Measurements from ENCODE around the gene RASGRP3. TPM values are rescaled to one million over a fixed set of nuclear protein-coding genes. Genes with fewer than 3 reads are reported as not detected.

RASGRP3 gene
- total RNA-seq, 1 experiment from 2014 or later = 0.72 TPM

DNA sequence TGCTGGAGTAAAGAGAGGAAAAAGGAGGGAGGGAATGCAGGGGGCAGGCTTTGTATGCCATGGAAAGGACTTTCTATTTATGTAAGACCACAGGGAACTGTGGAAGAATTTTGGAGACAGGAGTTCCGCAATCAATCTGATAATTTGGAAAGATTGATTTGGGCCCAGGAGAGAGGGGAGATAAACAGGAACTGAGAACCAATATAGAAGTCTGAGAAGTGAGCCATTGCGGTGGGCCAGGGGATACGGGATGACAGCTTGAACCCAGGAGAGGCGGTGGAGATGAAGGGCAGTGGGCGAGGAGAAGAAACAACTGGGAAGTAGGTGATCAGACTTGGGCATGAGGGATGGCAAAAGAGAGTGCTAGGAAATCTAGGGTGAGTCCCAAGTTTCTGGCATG is 23.7 kb downstream of the RASGRP3 start:
- Histone ChIP-seq H3K27ac (no peak overlapping the region), H2AFZ (no peak overlapping the region), H3K4me1 (replicated peaks; ENCODE audit: insufficient read depth) (no peaks in the 10 kb centered on the region), H4K20me1 (ENCODE audit: insufficient read depth) (no peaks in the 10 kb centered on the region), H3F3A (ENCODE audit: insufficient read depth, low read depth) (no peaks in the 10 kb centered on the region), H3K36me3 (ENCODE audit: low read depth) (no peaks in the 10 kb centered on the region), H3K4me3 (no peak overlapping the region), H3K4me2 (no peak overlapping the region), H3K27me3 (ENCODE audit: insufficient read depth, low read depth) (0 out of 2 replicates have a peak, but pooled peaks cover 3% of the 10 kb centered on the region), H3K9me2 (ENCODE audit: insufficient read depth) (no peaks in the 10 kb centered on the region), H3K79me2 (ENCODE audit: low read depth) (no peaks in the 10 kb centered on the region), H3K9me3 (ENCODE audit: insufficient read depth, low read depth) (no peaks in the 10 kb centered on the region; the same call in 1 of the 2 replicates)
- no TSS peak for BruUV-seq (replicated peaks)
- CTCF ChIA-PET = no interaction called here
- DNase-seq = no peak
- POLR2A ChIA-PET (ENCODE audit: unreplicated experiment) = no interaction called here
- TF ChIP-seq CTCF (conservative IDR thresholded peaks at IDR 0.05) (no peak), EZH2 (IDR thresholded peaks at IDR 0.05; ENCODE audit: low read depth) (no peak)
- intact Hi-C loops (cut with micrococcal nuclease; ENCODE audit: unreplicated experiment) = no loop called here

GRCh38 chr2:33502025-33502424 is 25.6 kb downstream of the RASGRP3 start:
- H3K9me2 ChIP-seq (ENCODE audit: insufficient read depth) = no peaks in the 10 kb centered on the region
- no peaks in the 10 kb centered on the region for H4K20me1 ChIP-seq (ENCODE audit: insufficient read depth)
- no peaks in the 10 kb centered on the region; the same call in 1 of the 2 replicates for H3K9me3 ChIP-seq (ENCODE audit: insufficient read depth, low read depth)
- H3K4me2 ChIP-seq = no peak overlapping the region
- H3F3A ChIP-seq (ENCODE audit: insufficient read depth, low read depth) = no peaks in the 10 kb centered on the region
- no peaks in the 10 kb centered on the region for H3K4me1 ChIP-seq (replicated peaks; ENCODE audit: insufficient read depth)
- H2AFZ ChIP-seq = no peak overlapping the region
- intact Hi-C loops (cut with micrococcal nuclease; ENCODE audit: unreplicated experiment) = no loop called here
- TF ChIP-seq EZH2 (IDR thresholded peaks at IDR 0.05; ENCODE audit: low read depth) = no peak
- TF ChIP-seq CTCF (conservative IDR thresholded peaks at IDR 0.05) = no peak
- BruUV-seq (replicated peaks) = no TSS peak
- H3K27ac ChIP-seq = no peak overlapping the region
- no peaks in the 10 kb centered on the region for H3K36me3 ChIP-seq (ENCODE audit: low read depth)
- H3K4me3 ChIP-seq = no peak overlapping the region
- H3K79me2 ChIP-seq (ENCODE audit: low read depth) = no peaks in the 10 kb centered on the region
- 0 out of 2 replicates have a peak, but pooled peaks cover 3% of the 10 kb centered on the region for H3K27me3 ChIP-seq (ENCODE audit: insufficient read depth, low read depth)
- POLR2A ChIA-PET (ENCODE audit: unreplicated experiment) = no interaction called here
- CTCF ChIA-PET = no interaction called here
- DNase-seq = no peak

DNA sequence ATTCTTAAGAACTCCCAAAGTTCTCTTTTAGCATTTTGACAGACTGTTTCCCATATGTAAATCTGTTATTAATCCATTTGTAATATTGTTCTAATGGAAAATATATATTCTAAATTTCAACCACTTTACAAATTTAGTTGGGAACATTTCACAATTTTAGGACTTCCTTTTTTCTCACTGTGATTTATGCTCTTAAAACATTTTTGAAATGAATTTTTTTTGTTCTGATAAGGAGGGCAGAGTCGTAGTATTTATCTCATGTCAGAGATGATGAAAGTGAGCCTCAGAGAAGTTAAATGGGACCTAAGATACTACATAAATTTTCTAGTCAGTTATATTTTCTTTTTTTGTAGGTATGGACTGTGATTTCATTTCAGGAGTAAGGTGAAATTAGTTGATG is 26.6 kb downstream of the RASGRP3 start:
- no peaks in the 10 kb centered on the region for H3K36me3 ChIP-seq (ENCODE audit: low read depth)
- no peaks in the 10 kb centered on the region for H3K9me2 ChIP-seq (ENCODE audit: insufficient read depth)
- CTCF ChIA-PET = no interaction called here
- H3K4me1 ChIP-seq (replicated peaks; ENCODE audit: insufficient read depth) = no peaks in the 10 kb centered on the region
- intact Hi-C loops (cut with micrococcal nuclease; ENCODE audit: unreplicated experiment) = no loop called here
- BruUV-seq (replicated peaks) = no TSS peak
- TF ChIP-seq CTCF (conservative IDR thresholded peaks at IDR 0.05) (no peak), EZH2 (IDR thresholded peaks at IDR 0.05; ENCODE audit: low read depth) (no peak)
- no peaks in the 10 kb centered on the region for H3K79me2 ChIP-seq (ENCODE audit: low read depth)
- H2AFZ ChIP-seq = no peak overlapping the region
- H3F3A ChIP-seq (ENCODE audit: insufficient read depth, low read depth) = no peaks in the 10 kb centered on the region
- POLR2A ChIA-PET (ENCODE audit: unreplicated experiment) = no interaction called here
- no peaks in the 10 kb centered on the region for H4K20me1 ChIP-seq (ENCODE audit: insufficient read depth)
- H3K27ac ChIP-seq = no peak overlapping the region
- 0 out of 2 replicates have a peak, but pooled peaks cover 3% of the 10 kb centered on the region for H3K27me3 ChIP-seq (ENCODE audit: insufficient read depth, low read depth)
- no peaks in the 10 kb centered on the region; the same call in 1 of the 2 replicates for H3K9me3 ChIP-seq (ENCODE audit: insufficient read depth, low read depth)
- no peak for DNase-seq
- H3K4me2 ChIP-seq = no peak overlapping the region
- no peak overlapping the region for H3K4me3 ChIP-seq

Measured in PC-9 (cell line).